ENCODE measurements around the gene HDAC9.

GRCh38 chr7:19020711-19021110 lies 525.2 kb downstream of the HDAC9 start:
- TF ChIP-seq CTCF (conservative IDR thresholded peaks at IDR 0.05; ENCODE audit: low read depth, low read length), result no peak
- no peak for TF ChIP-seq EZH2 (IDR thresholded peaks at IDR 0.05; ENCODE audit: borderline replicate concordance, low read depth, low read length, poor library complexity, severe bottlenecking)
